HepG2 (cell line): ENCODE measurements around the gene PLEKHG7. TPM values are rescaled to one million over a fixed set of nuclear protein-coding genes. Genes with fewer than 3 reads are reported as not detected.
A peak's percentile ranks its signal among the peaks of the same experiment; 100 is the strongest.

Experiments used
- ATAC-seq: fragments of 200-7000 bp; cut with Tn5 transposase; 3 replicates; pipeline ENCODE4 v1.9.1; 2020; ENCODE audit warnings: mild to moderate bottlenecking, moderate library complexity
- Bru-seq: library from RNA; stranded (reverse); fragments of 400-500 nt; gene quantifications from one replicate; lab custom pipeline; 2021; lab: Mats Ljungman, UMichigan
- BruChase-seq, 2 experiments: library from RNA; stranded (reverse); fragments of 400-500 nt; gene quantifications; one replicate each; lab custom pipeline; 2021; lab: Mats Ljungman, UMichigan
- BruUV-seq: library from RNA; stranded (reverse); fragments of 400-500 nt; replicated peaks from 2 replicates; lab custom pipeline; 2021; lab: Mats Ljungman, UMichigan
- CTCF ChIA-PET: fragments of 300-600 bp; formaldehyde crosslinking; extraction: SDS; loops from one replicate; lab custom pipeline; 2021; ENCODE audit warnings: low total read pairs, inconsistent platforms, low intra/inter-chr PET ratio; lab: Yijun Ruan, JAX
- POLR2A ChIA-PET: fragments of 350-600 bp; sonication (Branson Sonifier 250); formaldehyde crosslinking; loops from one replicate; lab custom pipeline; 2020; ENCODE audit warnings: antibody characterized with exemption, inconsistent platforms; lab: Yijun Ruan, JAX
- DNase-seq: peaks from one replicate; pipeline ENCODE4 v3.0.0-alpha.2; 2015; ENCODE audit warnings: low spot score
- FAIRE-seq: peaks from 3 replicates; lab custom pipeline; 2011; peaks lifted over from hg19 to GRCh38; lab: Jason Lieb, UNC
- H2AFZ ChIP-seq: one replicate; pipeline ENCODE4 v1.6.1; 2011; ENCODE audit warnings: low read length, inconsistent platforms
- H3K27ac ChIP-seq: fragments of 300-600 bp; 3 replicates; pipeline ENCODE4 v1.8.0; 2011; ENCODE audit warnings: mixed run types, mild to moderate bottlenecking, mixed read lengths, low read length, inconsistent platforms; ENCODE audit not compliant: insufficient read depth; ENCODE audit errors: extremely low read length
- H3K27me3 ChIP-seq, 2 experiments: fragments of 200-600 bp in 1 of 2; 2 replicates in 1 of 2; 3 replicates in 1 of 2; pipeline versions ENCODE4 v1.6.0 to v1.8.0; 2011; ENCODE audit warnings: low read length in 2 of 2, mild to moderate bottlenecking in 2 of 2, moderate library complexity in 2 of 2, inconsistent platforms in 1 of 2; ENCODE audit not compliant: insufficient read depth in 2 of 2, control insufficient read depth in 1 of 2
- H3K36me3 ChIP-seq, 2 experiments: fragments of 200-600 bp in 1 of 2; replicated peaks in 1 of 2; 2 replicates in 1 of 2; 3 replicates in 1 of 2; pipeline versions ENCODE4 v1.5.1 to v1.8.0; 2011; ENCODE audit warnings: low read length in 2 of 2, inconsistent platforms in 1 of 2; ENCODE audit not compliant: insufficient read depth in 2 of 2, control insufficient read depth in 1 of 2
- H3K4me1 ChIP-seq: 2 replicates; pipeline ENCODE4 v1.5.1; 2012; ENCODE audit warnings: low read length, inconsistent platforms; ENCODE audit not compliant: insufficient read depth
- H3K4me2 ChIP-seq: 2 replicates; pipeline ENCODE4 v1.6.0; 2011; ENCODE audit warnings: low read depth, low read length, inconsistent platforms
- H3K4me3 ChIP-seq, 3 experiments: fragments of 200-600 bp in 1 of 3; sonication (generic), shearing (Covaris generic) in 1 of 3; replicated peaks in 1 of 3; 2 replicates each; pipeline ENCODE4 v1.5.1; 2011 to 2016; ENCODE audit warnings: low read length in 3 of 3, inconsistent platforms in 2 of 3, low read depth in 2 of 3, mild to moderate bottlenecking in 2 of 3, control low read depth in 1 of 3, mixed read lengths in 1 of 3; ENCODE audit not compliant: insufficient read depth in 1 of 3
- H3K79me2 ChIP-seq: one replicate; pipeline ENCODE4 v1.6.1; 2011; ENCODE audit warnings: low read length, inconsistent platforms; ENCODE audit not compliant: insufficient read depth
- H3K9ac ChIP-seq: 2 replicates; pipeline ENCODE4 v1.6.0; 2011; ENCODE audit warnings: mild to moderate bottlenecking, low read depth, low read length, inconsistent platforms; ENCODE audit not compliant: insufficient read depth
- H3K9me3 ChIP-seq: 2 replicates; pipeline ENCODE4 v1.5.1; 2012; ENCODE audit warnings: mild to moderate bottlenecking, low read length
- H4K20me1 ChIP-seq: 2 replicates; pipeline ENCODE4 v1.6.0; 2011; ENCODE audit warnings: inconsistent platforms, mild to moderate bottlenecking, low read length, moderate library complexity; ENCODE audit not compliant: insufficient read depth
- EHMT2 ChIP-seq: fragments of 200-600 bp; sonication (generic); IDR thresholded peaks from 2 replicates; pipeline ENCODE4 v1.7.0; 2017; ENCODE audit warnings: antibody characterized with exemption, low read depth, low read length, borderline replicate concordance
- ZNF292 ChIP-seq: sonication (generic); formaldehyde crosslinking; IDR thresholded peaks from 2 replicates; pipeline ENCODE4 v1.8.1; 2022; ENCODE audit warnings: mild to moderate bottlenecking, low read depth, missing genetic modification reagents, borderline replicate concordance
- WGBS: methylation state at CpG from one replicate; pipeline ENCODE4 v1.1.6; 2017; ENCODE audit warnings: low lambda C conversion rate; 5-methylcytosine and 5-hydroxymethylcytosine counted together
- in situ Hi-C: cut with HindIII; loops from 2 replicates; pipeline ENCODE4 v1.10.0; 2017; ENCODE audit warnings: low pct_unique_long_range_greater_than_20kb; ENCODE audit not compliant: extremely low pct_ligation_motif_present
- intact Hi-C: fragments of 100-400 bp; cut with micrococcal nuclease; formaldehyde crosslinking; loops from one replicate; pipeline ENCODE4 v1.10.0; 2022; ENCODE audit not compliant: unreplicated experiment
- long read RNA-seq, 2 experiments: library from RNA in 1 of 2; library from polyadenylated mRNA in 1 of 2; stranded (forward) in 1 of 2; unstranded in 1 of 2; transcript quantifications; one replicate each; pipeline ENCODE4 v2.0.0, GENCODE V29; 2019 to 2022
- polyA minus RNA-seq, 3 experiments: library from RNA; depleted of rRNA, polyadenylated mRNA; stranded (reverse); fragments of >200 nt; gene quantifications; 2 replicates each; pipeline ENCODE4 v1.2.3, GENCODE V29; 2011; ENCODE audit warnings: low replicate concordance in 1 of 3
- polyA plus RNA-seq, 8 experiments: library from polyadenylated mRNA; depleted of rRNA in 3 of 8; stranded (reverse) in 7 of 8; unstranded in 1 of 8; fragments of >200 nt; fragmentation: Illumina TruSeq in 4 of 8; extraction: Trizol in 4 of 8; gene quantifications; 2 replicates each; pipeline versions ENCODE4 v1.2.1 to v1.2.3, GENCODE V29; 2011 to 2016; ENCODE audit warnings: low read depth in 4 of 8, missing spikeins in 1 of 8, mixed read lengths in 1 of 8; ENCODE audit not compliant: insufficient read depth in 1 of 8
- total RNA-seq, 5 experiments: library from RNA; depleted of rRNA; stranded (reverse); fragments of >200 nt; fragmentation: Illumina TruSeq; extraction: Trizol; gene quantifications; 2 replicates each; pipeline ENCODE4 v1.2.3, GENCODE V29; 2016; ENCODE audit warnings: low read depth in 1 of 5
- TF ChIP-seq, protein P1 (sequence below): sonication (generic); formaldehyde crosslinking; IDR thresholded peaks from 2 replicates; pipeline ENCODE4 v1.5.1; 2020; ENCODE audit warnings: mild to moderate bottlenecking, moderate library complexity, missing genetic modification reagents
- TF ChIP-seq, protein P2 (sequence below), 2 experiments: sonication (generic) in 1 of 2; formaldehyde crosslinking in 1 of 2; IDR thresholded peaks; 2 replicates each; pipeline versions ENCODE4 v1.4.0 to v1.6.1; 2016 to 2020; ENCODE audit warnings: borderline replicate concordance in 1 of 2, low read depth in 1 of 2, mild to moderate bottlenecking in 1 of 2, missing genetic modification reagents in 1 of 2
- TF ChIP-seq, protein P3 (sequence below): sonication (generic); formaldehyde crosslinking; IDR thresholded peaks from 2 replicates; pipeline ENCODE4 v1.5.0; 2020; ENCODE audit warnings: missing genetic modification reagents

Gene PLEKHG7, protein sequence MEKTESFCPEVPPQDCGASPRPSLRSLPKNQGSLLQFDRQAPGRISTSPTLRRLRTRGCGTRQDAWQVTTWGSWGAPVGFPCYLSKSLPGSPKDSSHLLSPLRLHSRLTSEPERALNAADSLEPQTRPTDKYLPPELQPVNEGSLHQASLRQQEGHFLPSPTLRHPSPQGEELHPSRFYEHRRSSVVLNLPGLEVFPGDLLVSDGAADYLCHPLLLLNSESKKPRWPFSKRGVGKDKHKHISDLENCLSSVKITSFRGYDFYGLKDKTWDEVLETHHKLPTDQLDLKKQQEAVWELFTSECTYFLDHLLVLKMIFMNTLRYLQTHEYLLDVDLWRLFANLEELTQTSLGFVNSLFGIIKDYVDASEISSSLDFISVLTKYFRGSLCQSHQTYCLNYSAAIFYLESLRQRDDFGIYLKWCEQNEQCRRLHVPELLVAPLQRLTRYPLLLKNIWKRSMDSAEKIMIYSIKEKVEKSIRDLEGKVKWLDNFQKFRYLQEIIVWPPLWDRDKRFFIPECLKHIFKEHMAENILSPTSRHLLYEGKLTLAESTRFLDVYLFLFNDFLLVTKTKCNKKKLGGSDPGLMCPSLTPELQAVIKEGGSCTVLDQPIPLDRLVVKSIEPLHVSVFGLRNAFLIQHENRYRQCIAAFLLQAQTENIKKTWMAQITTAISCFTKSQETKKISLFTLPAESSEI
- total RNA-seq (2016; rRNA removed; fragmentation: Illumina TruSeq; extraction: Trizol) (not detected in 2 replicates), polyA plus RNA-seq (2011; rRNA removed) (not detected in 2 replicates), polyA minus RNA-seq (2011; rRNA and poly(A)+ RNA removed; ENCODE audit: low replicate concordance) (not detected in 2 replicates), Bru-seq, nascent RNA (percentile 2 among the genes with signal in this experiment), BruChase-seq, experiment 1, labeled RNA remaining after a 6-hour chase (not detected), BruChase-seq, experiment 2, labeled RNA remaining after a 2-hour chase (percentile 5 among the genes with signal in this experiment)
- total RNA-seq (2016; cell fraction: cytosol; rRNA removed; fragmentation: Illumina TruSeq; extraction: Trizol; ENCODE audit: low read depth), result not detected in 2 replicates
- total RNA-seq (2016; cell fraction: insoluble cytoplasmic fraction; rRNA removed; fragmentation: Illumina TruSeq; extraction: Trizol), result not detected in 2 replicates
- total RNA-seq (2016; cell fraction: membrane; rRNA removed; fragmentation: Illumina TruSeq; extraction: Trizol), result not detected in 2 replicates
- total RNA-seq (2016; cell fraction: nucleus; rRNA removed; fragmentation: Illumina TruSeq; extraction: Trizol), result not detected in 2 replicates
- not detected in 2 replicates for polyA plus RNA-seq (2011; cell fraction: cytosol; rRNA removed)
- not detected in 2 replicates for polyA plus RNA-seq (2011; cell fraction: nucleus; rRNA removed)
- not detected in 2 replicates for polyA plus RNA-seq (2012)
- polyA plus RNA-seq (2016; cell fraction: cytosol; fragmentation: Illumina TruSeq; extraction: Trizol; ENCODE audit: low read depth), result not detected in 2 replicates
- polyA plus RNA-seq (2016; cell fraction: insoluble cytoplasmic fraction; fragmentation: Illumina TruSeq; extraction: Trizol; ENCODE audit: low read depth), result not detected in 2 replicates
- not detected in 2 replicates for polyA plus RNA-seq (2016; cell fraction: membrane; fragmentation: Illumina TruSeq; extraction: Trizol; ENCODE audit: low read depth)
- not detected in 2 replicates for polyA plus RNA-seq (2016; cell fraction: nucleus; fragmentation: Illumina TruSeq; extraction: Trizol; ENCODE audit: insufficient read depth, low read depth)
- polyA minus RNA-seq (2011; cell fraction: cytosol; rRNA and poly(A)+ RNA removed), result not detected in 2 replicates
- polyA minus RNA-seq (2011; cell fraction: nucleus; rRNA and poly(A)+ RNA removed), result not detected in 2 replicates
- long read RNA-seq, experiment 1, result 0 reads
- long read RNA-seq, experiment 2, result 0 reads

DNA sequence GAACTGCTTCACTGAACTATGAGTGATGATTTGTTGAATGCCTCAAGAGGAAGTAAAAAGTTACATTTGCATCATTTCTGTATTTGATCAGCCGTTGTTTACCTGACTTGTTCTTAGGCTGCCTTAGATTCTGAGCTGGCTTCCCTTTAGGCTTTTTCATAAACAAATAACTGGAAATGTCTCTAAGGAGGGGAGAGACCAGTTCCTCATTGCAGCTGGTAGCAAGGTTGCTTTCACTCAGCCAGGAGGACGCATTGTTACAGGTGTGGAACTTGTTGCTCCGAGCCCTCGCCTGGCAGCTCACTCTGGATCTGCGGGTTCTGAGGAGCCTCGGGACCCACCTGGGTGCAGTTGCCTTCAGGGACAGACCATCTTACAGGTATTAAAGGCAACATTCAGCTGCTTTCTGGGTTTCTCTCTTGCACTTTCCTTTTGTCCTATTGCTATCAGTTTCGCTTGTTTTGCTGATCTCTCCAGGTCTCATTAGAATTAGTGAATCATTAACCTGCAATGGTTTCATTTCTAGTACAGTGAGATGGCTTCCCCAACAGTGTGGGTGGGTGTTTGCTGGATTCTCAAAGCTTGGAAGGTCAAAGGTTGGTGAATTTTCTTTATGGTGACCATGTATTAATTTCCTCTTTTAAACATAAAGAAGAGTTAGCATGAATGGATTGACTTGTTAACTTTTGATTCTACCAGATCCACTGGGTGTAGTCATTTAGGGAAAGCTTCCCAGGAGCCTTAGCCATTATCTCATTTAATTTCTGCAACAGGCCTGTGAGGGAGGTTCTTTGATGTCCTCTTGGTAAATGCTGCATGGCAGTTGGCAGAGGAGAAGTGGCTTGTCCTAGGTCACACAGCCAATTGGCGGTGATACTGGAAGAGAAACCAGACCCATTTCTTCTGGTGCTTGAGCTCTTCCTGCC is at the start of gene PLEKHG7:
Gene PLEKHG7, plus strand, starts transcription at position 236 of the 926 bp plus-strand sequence. CDS start 3,643 bp downstream, outside the sequence.
- POLR2A ChIA-PET, result no interaction called here
- FAIRE-seq, result peak; percentile 79
- in situ Hi-C loops, result no loop called here
- WGBS, result 18% methylated on average over 5 of the region's 8 CpGs
- 0 out of 2 replicates have a peak, but pooled peaks have one; percentile 18 for TF ChIP-seq EHMT2
- TF ChIP-seq, protein P1, sequence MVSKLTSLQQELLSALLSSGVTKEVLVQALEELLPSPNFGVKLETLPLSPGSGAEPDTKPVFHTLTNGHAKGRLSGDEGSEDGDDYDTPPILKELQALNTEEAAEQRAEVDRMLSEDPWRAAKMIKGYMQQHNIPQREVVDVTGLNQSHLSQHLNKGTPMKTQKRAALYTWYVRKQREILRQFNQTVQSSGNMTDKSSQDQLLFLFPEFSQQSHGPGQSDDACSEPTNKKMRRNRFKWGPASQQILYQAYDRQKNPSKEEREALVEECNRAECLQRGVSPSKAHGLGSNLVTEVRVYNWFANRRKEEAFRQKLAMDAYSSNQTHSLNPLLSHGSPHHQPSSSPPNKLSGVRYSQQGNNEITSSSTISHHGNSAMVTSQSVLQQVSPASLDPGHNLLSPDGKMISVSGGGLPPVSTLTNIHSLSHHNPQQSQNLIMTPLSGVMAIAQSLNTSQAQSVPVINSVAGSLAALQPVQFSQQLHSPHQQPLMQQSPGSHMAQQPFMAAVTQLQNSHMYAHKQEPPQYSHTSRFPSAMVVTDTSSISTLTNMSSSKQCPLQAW, result 0 out of 2 replicates have a peak, but pooled peaks have one; percentile 43
- TF ChIP-seq, protein P2, sequence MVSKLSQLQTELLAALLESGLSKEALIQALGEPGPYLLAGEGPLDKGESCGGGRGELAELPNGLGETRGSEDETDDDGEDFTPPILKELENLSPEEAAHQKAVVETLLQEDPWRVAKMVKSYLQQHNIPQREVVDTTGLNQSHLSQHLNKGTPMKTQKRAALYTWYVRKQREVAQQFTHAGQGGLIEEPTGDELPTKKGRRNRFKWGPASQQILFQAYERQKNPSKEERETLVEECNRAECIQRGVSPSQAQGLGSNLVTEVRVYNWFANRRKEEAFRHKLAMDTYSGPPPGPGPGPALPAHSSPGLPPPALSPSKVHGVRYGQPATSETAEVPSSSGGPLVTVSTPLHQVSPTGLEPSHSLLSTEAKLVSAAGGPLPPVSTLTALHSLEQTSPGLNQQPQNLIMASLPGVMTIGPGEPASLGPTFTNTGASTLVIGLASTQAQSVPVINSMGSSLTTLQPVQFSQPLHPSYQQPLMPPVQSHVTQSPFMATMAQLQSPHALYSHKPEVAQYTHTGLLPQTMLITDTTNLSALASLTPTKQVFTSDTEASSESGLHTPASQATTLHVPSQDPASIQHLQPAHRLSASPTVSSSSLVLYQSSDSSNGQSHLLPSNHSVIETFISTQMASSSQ (IDR thresholded peaks at IDR 0.05; ENCODE audit: low read depth), result peak; percentile 67; the same call in 1 of the 2 replicates
- TF ChIP-seq, protein P2 (CRISPR knock-in tag; IDR thresholded peaks at IDR 0.05; ENCODE audit: borderline replicate concordance), result peak; percentile 64; the same call in 1 of the 2 replicates
- 0 out of 2 replicates have a peak, but pooled peaks have one; percentile 18 for TF ChIP-seq ZNF292 (CRISPR knock-in tag)
- TF ChIP-seq, protein P3, sequence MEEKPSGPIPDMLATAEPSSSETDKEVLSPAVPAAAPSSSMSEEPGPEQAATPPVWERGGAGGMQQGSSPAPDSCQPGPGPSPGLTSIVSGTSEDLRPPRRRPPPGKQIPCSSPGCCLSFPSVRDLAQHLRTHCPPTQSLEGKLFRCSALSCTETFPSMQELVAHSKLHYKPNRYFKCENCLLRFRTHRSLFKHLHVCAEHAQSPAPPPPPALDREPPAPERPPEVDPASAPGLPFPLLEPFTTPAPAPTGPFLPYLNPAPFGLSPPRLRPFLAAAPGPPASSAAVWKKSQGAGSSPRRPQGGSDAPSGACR (CRISPR knock-in tag), result no peak
- DNase-seq, result peak; percentile 47
- H3K27ac ChIP-seq, result no peak within 1 kb of the TSS
- no peaks in the 10 kb centered on the region for H4K20me1 ChIP-seq
- BruUV-seq, result no TSS peak
- H2AFZ ChIP-seq, result peak within 1 kb of the TSS; percentile 86
- peak; percentile 96 for ATAC-seq
- no peaks in the 10 kb centered on the region for H3K27me3 ChIP-seq
- intact Hi-C loops, result no loop called here
- H3K9ac ChIP-seq, result peak within 1 kb of the TSS; percentile 30; the same call in 1 of the 2 replicates
- H3K4me1 ChIP-seq, result peaks cover 20% of the 10 kb centered on the region
- H3K4me3 ChIP-seq, result peak within 1 kb of the TSS; percentile 47 to 66 (median 64)
- CTCF ChIA-PET, result no interaction called here
- H3K4me2 ChIP-seq, result peak within 1 kb of the TSS; percentile 78
- H3K36me3 ChIP-seq, result no peaks in the 10 kb centered on the region
- no peaks in the 10 kb centered on the region for H3K79me2 ChIP-seq
- no peaks in the 10 kb centered on the region for H3K9me3 ChIP-seq
